GM19193 (cell line): Measurements from ENCODE around the gene ZNF580.
A peak's percentile ranks its signal among the peaks of the same experiment; 100 is the strongest.

ENCODE experiments used
- POLR2A ChIP-seq: IDR thresholded peaks from 4 replicates; pipeline ENCODE4 v1.6.1; 2011; ENCODE audit not compliant: insufficient read depth, insufficient read length; ENCODE audit errors: extremely low read depth

ZNF580 gene

GRCh38 chr19:55640577-55641425, at the start of gene ZNF580:
TSS of gene ZNF580 (plus strand) at chr19:55641002. CDS start at chr19:55642509, 1,507 bp downstream.
- peak; percentile 33 for TF ChIP-seq POLR2A

DNA sequence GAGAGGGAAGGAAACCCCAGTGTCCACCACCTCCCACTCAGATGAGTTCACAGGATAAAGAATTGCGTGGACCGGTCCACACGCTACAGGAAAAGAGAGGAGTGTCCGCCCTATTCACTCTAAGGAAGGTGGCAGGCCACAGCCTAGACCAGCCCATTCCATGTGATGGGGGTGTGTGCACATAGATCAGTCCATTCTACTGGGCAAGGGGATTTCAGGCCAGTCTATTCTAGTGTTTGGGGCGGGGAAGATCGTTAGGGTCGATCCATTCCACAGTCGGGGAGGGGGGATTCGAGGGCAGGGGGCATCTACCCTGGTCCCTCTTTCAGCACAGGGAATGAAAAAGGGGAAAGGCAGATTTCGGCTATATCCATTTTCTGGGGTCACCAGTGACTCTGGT, 49.2 kb upstream of the ZNF580 start:
- TF ChIP-seq POLR2A = no peak

- no peak for TF ChIP-seq POLR2A
Measured at GRCh38 chr19:55592391-55593090, 48.3 kb upstream of the ZNF580 start.

- no peak for TF ChIP-seq POLR2A
Measured at GRCh38 chr19:55593096-55593772, 47.6 kb upstream of the ZNF580 start.

- TF ChIP-seq POLR2A = no peak
Measured at GRCh38 chr19:55594996-55595545, 45.7 kb upstream of the ZNF580 start.

DNA sequence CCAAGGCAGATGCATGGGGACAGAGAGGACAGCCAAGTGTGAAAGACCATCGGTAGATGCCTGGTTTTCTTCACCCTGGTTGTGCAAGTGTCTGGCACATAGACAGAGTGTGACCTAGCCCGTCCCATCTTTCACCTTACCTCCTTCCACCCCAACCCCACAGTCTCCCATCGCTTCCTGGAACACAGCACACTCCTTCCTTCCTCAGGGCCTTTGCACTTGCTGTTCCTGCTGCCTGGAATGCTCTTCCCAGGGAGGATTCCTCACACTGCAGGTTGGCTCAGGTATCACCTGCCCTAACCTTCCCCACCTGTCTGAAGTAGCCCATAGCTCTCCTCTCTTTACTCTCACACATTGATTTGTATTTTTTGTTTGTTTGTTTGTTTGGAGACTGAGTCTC, 44.5 kb upstream of the ZNF580 start:
- TF ChIP-seq POLR2A = no peak

DNA sequence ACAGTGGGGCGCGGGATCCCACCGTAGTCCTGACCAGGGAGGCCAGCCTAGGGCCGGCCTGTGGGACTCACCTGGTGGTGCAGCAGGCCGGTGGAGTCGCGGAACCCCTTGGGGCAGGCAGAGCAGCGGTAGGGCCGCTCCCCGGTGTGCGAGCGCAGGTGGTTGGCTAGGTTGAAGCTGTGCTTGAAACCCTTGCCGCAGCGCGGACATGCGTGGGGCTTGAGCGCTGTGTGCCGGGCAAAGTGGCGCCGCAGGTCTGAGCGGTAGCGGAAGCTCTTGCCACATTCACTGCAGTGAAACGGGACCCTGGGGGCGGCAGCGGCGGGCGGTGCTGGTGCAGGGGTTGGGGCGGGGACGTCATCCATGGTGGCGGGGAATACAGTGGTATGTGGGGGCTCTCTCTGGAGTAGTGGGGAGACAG, 43.3 kb upstream of the ZNF580 start:
- no peak for TF ChIP-seq POLR2A

DNA sequence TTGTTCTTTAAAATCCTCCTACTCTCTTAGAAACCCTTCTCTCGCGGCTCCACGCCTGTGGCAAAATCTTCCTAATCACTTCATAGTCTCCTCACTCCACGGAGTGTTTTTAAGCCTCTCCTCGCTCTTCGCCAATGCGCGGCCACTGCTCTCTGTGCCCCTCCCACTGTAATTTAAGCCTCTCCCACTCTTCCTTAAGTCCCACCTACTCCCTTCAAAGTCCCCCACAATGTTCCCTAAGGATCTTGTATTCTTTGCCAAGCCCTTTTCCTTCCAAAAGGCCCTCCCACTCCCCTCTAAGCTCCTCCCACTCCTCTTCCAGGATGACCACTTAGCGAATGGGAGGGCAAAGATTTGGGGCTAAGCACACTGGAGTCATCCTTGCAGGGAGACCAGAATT, 42.8 kb upstream of the ZNF580 start:
- TF ChIP-seq POLR2A = no peak

- peak; percentile 66 for TF ChIP-seq POLR2A
Measured at GRCh38 chr19:55598719-55599467, 41.9 kb upstream of the ZNF580 start.

GRCh38 chr19:55599468-55599841, 41.3 kb upstream of the ZNF580 start, which contains the start of gene FIZ1:
TSS of gene FIZ1 (minus strand) at chr19:55599517. CDS start at chr19:55597865, 1,652 bp downstream.
- TF ChIP-seq POLR2A = no peak

DNA sequence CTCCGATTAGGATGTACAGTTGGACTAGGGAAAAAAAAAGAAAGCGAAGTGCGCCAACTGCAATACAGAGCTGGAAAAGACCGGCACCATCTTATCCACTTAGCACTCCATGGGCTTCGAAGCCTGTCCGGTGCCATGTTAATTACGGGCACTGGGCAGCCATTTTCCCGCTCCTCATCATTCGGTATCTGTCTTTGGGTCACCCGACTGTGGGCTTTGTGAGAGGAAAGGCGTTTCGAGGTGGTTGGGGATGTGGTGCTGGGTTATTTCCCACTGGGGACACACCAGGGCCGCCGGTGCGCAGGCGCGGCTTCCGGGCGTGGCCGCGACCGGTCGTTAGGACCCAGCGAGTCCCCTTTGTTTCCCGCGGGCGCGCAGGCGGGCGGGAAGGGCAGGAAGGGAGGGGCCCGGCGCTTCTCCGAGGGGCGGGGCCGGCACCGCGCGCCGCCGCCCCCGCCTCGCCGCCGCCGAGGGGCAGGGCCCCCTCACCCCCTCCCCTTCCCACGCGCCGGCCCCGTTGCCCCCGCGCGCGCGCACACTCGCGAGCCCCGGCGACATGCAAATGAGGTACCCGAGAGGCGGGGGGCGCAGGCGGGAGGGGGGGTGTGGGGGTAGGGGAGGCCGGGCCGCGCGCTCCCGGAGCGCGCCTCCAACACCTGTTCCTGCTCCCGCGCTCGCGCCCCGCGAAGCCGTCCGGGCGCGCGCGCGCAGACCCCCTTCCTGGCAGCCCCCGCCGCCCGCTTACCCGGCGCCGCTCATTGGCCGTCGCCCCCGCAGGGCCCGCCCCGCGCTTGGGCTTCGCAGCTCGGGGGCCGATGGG, 40.8 kb upstream of the ZNF580 start, which contains the start of gene ZNF524:
Gene ZNF524 (plus strand): TSS at position 447 of the 820 bp plus-strand sequence. CDS start 1,825 bp downstream, outside the sequence.
- TF ChIP-seq POLR2A = peak; percentile 29

DNA sequence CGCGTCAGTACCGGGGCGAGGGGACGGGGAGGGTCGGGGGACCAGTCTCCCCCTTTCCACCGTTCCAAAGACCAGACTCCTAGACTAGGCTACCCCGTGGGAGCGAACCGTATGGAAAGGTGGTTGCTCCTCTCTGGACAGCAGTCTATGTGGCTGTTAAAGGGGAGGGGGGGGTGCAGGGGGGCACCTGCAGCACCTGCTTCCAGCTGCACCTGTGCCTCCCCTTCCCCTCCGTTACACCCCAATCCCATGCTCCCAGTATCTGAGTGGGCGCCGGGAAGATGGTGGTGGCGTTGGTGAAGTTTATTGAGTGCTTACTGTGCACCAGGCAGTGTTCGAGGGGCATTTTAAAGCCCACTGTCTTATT, 40.2 kb upstream of the ZNF580 start:
- peak; percentile 39 for TF ChIP-seq POLR2A

DNA sequence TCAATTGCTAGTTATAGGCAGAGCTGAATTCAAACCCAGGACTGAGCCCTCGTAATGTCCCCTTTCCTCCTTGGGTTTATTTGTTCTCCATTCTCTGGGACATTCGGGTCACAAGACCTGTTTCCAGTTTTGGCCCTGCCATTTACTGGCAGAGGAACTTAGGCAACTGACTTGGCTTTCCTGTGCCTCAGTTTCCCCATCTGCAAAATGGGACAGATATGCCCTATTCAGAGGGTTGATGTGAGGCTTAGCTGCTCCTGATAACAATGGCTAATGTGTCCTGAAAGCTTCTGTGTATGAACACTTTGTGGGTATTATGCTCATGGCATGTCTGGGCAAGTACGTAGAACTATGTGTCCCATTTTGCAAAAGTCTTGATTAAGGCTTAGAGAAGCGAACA, 39.7 kb upstream of the ZNF580 start:
- TF ChIP-seq POLR2A = no peak
